Measurements from ENCODE around the gene SH3TC2. TPM values are rescaled to one million over a fixed set of nuclear protein-coding genes. Genes with fewer than 3 reads are reported as not detected.

The SH3TC2 gene
- polyA plus RNA-seq, 1 donor (not counting 4 experiments of a cell fraction or from before 2014, with no cell fraction given): 19.0 TPM

DNA sequence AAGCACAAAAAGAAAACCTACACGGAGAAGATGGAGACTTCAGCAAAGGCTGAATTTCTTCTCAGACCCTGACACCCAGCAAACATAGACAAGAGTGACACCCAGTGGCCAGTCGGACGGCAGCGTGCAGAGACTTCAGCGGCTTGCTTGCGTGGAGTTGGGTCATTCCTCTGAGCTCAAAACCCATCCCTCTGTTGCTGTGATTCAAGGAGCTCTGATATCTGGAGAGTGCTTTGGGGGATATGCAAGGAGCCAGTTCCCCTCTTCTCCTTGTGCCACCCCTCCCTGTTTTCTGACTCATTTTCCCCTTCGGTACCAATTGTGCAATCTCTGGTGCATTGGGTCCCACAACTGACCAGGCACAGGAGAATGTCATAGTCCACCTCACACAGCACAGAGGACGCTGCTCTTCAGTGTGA is 27.5 kb downstream of the SH3TC2 start:
- Histone ChIP-seq H3K9me3 (ENCODE audit: control insufficient read depth, low read depth, low read length) (no peaks in the 10 kb centered on the region), H3K36me3 (ENCODE audit: control insufficient read depth in 2 of 2, extremely low read depth in 1 of 2, insufficient read depth in 2 of 2, low read length in 2 of 2) (peaks cover 10 to 31% of the 10 kb centered on the region in 2 experiments), H3K9ac (ENCODE audit: control insufficient read depth, extremely low read depth, insufficient read depth, low read length) (no peak overlapping the region), H3K4me2 (ENCODE audit: control insufficient read depth, extremely low read depth, insufficient read depth, low read depth, low read length) (no peak overlapping the region), H3K9me1 (ENCODE audit: control insufficient read depth, extremely low read depth, insufficient read depth, low read length) (no peaks in the 10 kb centered on the region), H3K4me3 (ENCODE audit: control insufficient read depth in 2 of 3, extremely low read depth in 1 of 3, insufficient read depth in 2 of 3, low read depth in 1 of 3, low read length in 3 of 3) (no peak overlapping the region), H4K20me1 (ENCODE audit: control insufficient read depth, extremely low read depth, insufficient read depth, low read length) (no peaks in the 10 kb centered on the region), H3K27me3 (ENCODE audit: control insufficient read depth, extremely low read depth, insufficient read depth, low read length) (no peaks in the 10 kb centered on the region), H3K27ac (ENCODE audit: control insufficient read depth, insufficient read depth, low read length) (no peak overlapping the region), H3K79me2 (ENCODE audit: control insufficient read depth, insufficient read depth, low read length) (no peaks in the 10 kb centered on the region), H3K4me1 (ENCODE audit: control insufficient read depth, extremely low read depth, insufficient read depth, low read length) (no peaks in the 10 kb centered on the region), H2AFZ (ENCODE audit: control insufficient read depth, low read length) (no peak overlapping the region)
- dilution Hi-C loops (cut with MboI; ENCODE audit: extremely low pct_ligation_motif_present, low sequenced_read_pairs): no loop called here
- FAIRE-seq: peak; percentile 67
- peak; percentile 26 for DNase-seq (ENCODE audit: low read depth, low spot score)
- TF ChIP-seq, protein P1, sequence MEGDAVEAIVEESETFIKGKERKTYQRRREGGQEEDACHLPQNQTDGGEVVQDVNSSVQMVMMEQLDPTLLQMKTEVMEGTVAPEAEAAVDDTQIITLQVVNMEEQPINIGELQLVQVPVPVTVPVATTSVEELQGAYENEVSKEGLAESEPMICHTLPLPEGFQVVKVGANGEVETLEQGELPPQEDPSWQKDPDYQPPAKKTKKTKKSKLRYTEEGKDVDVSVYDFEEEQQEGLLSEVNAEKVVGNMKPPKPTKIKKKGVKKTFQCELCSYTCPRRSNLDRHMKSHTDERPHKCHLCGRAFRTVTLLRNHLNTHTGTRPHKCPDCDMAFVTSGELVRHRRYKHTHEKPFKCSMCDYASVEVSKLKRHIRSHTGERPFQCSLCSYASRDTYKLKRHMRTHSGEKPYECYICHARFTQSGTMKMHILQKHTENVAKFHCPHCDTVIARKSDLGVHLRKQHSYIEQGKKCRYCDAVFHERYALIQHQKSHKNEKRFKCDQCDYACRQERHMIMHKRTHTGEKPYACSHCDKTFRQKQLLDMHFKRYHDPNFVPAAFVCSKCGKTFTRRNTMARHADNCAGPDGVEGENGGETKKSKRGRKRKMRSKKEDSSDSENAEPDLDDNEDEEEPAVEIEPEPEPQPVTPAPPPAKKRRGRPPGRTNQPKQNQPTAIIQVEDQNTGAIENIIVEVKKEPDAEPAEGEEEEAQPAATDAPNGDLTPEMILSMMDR (optimal IDR thresholded peaks at IDR 0.05 in 1 of 3, IDR thresholded peaks at IDR 0.05 in 1 of 3, conservative IDR thresholded peaks at IDR 0.05 in 1 of 3; ENCODE audit: extremely low read depth in 1 of 3, insufficient read depth in 2 of 3, low read length in 3 of 3): peak; percentile 87 to 97 (median 95)
- no peak for TF ChIP-seq EZH2 (IDR thresholded peaks at IDR 0.05; ENCODE audit: low read length)

DNA sequence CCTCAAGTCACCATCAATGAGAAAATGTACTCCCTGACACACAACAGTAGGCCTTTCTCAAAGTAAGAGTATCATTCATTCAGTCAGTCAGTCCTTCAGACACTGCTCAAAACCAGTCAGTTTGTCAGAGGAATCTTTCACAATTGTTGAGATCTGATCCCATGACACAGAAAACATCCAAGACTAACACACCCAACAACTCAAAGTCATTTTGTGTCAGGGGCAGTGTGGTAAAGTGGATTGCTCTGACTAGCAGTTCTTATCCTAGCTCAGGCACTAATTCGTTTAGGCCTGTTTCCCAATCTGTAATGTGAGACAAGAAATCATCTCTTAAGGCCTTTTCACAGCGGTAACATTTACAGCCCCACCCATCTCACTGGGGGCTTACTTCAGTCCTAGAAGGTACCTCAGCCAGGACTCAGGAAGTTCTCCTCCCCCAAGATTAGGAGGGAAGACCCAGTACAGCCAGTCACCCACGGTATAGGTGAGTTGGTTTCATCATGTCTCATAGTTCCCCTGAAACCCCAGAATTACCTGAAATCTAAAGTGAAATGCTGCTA is 31.9 kb downstream of the SH3TC2 start:
- Histone ChIP-seq H3K4me1 (ENCODE audit: control insufficient read depth, extremely low read depth, insufficient read depth, low read length) (no peaks in the 10 kb centered on the region), H3K9me3 (ENCODE audit: control insufficient read depth, low read depth, low read length) (no peaks in the 10 kb centered on the region), H3K27ac (ENCODE audit: control insufficient read depth, insufficient read depth, low read length) (no peak overlapping the region), H3K79me2 (ENCODE audit: control insufficient read depth, insufficient read depth, low read length) (no peaks in the 10 kb centered on the region), H2AFZ (ENCODE audit: control insufficient read depth, low read length) (no peak overlapping the region), H3K9me1 (ENCODE audit: control insufficient read depth, extremely low read depth, insufficient read depth, low read length) (no peaks in the 10 kb centered on the region), H3K4me3 (ENCODE audit: control insufficient read depth in 2 of 3, extremely low read depth in 1 of 3, insufficient read depth in 2 of 3, low read depth in 1 of 3, low read length in 3 of 3) (no peak overlapping the region), H3K27me3 (ENCODE audit: control insufficient read depth, extremely low read depth, insufficient read depth, low read length) (no peaks in the 10 kb centered on the region), H4K20me1 (ENCODE audit: control insufficient read depth, extremely low read depth, insufficient read depth, low read length) (no peaks in the 10 kb centered on the region), H3K9ac (ENCODE audit: control insufficient read depth, extremely low read depth, insufficient read depth, low read length) (no peak overlapping the region), H3K4me2 (ENCODE audit: control insufficient read depth, extremely low read depth, insufficient read depth, low read depth, low read length) (no peak overlapping the region), H3K36me3 (ENCODE audit: control insufficient read depth in 2 of 2, extremely low read depth in 1 of 2, insufficient read depth in 2 of 2, low read length in 2 of 2) (peaks cover 26 to 28% of the 10 kb centered on the region in 2 experiments)
- DNase-seq (ENCODE audit: low read depth, low spot score) (no peak), FAIRE-seq (no peak)
- dilution Hi-C loops (cut with MboI; ENCODE audit: extremely low pct_ligation_motif_present, low sequenced_read_pairs): no loop called here
- TF ChIP-seq EZH2 (IDR thresholded peaks at IDR 0.05; ENCODE audit: low read length): no peak
- TF ChIP-seq, protein P1 (optimal IDR thresholded peaks at IDR 0.05 in 1 of 3, IDR thresholded peaks at IDR 0.05 in 1 of 3, conservative IDR thresholded peaks at IDR 0.05 in 1 of 3; ENCODE audit: extremely low read depth in 1 of 3, insufficient read depth in 2 of 3, low read length in 3 of 3): no peak

Measured in keratinocyte (primary cell).